ENCODE results near the gene KIF16B.
"Not testable (repeated sequence)": the region's sequence is repeated elsewhere in the genome, so short reads cannot be mapped to it uniquely, and the experiment has no call there.

Gene KIF16B

DNA sequence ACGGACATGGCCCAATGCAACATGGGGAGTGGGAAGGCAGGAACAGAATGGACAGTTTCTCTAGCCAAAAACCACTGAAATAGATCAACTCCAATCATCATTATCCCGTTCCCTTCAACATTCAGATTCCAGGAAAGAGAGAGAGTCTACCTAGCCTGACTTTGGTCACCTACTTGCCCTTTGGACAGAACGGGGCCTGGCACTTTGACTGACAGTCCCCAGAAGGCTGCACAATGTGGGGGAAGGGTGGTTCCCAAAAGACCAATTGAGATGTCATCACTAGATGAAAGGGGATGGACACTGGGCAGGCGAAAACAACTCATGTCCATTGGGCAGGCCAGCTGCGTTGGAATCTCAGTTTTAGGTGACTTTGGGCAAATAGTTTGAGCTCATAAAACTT, 15.0 kb upstream of the KIF16B start:
- no peak for DNase-seq

DNA sequence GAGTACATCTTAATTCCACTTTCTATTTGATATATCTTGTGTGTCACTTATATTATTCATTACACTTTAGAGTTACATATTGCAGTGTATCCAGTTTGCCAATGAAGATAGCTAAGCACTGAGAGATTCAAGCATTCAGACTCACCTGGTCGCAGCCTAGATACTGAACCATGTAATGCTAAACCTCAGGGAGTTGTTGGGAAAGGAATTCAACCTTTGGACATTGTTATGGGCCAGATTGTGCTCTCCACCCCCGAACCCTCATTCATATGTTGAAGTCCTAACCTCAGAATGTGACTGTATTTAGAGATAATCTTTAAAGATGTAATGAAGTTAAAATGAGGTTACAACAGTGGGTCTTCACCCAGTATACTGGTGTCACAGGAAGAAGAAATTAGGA, 13.8 kb upstream of the KIF16B start:
- no peak for DNase-seq

DNA sequence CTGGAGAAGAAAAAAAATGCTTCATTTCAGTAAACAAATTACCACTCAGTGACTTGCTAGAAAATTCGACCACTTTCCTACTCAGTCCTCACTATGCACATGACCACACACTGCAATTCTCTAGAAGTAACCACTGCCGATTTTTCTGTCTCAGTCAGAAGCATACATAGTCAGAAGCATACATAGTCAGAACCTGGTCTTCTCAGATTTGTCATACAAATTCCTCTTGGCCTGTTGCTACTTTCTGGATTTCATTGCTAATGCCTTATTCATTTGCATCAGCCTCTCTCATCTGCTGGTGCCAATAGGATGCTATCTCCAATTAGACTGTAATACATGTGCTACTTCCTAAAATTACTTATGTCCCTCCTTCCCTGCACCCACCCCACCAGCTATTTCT, 10.2 kb upstream of the KIF16B start:
- no peak for DNase-seq

DNA sequence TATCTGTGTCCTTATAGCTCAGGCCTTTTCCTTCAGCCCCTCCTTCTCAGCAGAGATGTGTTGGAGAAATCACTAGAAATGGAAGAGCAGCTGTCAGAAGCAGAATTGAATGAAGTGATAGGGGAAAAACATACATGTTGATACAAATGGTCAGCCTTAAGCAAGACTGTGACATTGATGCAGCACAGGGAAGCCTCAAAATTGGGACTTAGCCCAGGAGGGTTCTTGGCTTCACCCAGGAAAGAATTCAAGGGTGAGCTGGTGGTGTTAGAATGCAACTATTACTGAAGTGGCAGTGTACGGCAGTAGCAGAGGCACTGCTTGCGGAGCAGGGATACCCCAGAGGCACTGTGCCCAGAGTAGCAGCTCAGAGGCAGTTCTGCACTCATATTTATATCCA, 8.0 kb upstream of the KIF16B start:
- DNase-seq: no peak

DNA sequence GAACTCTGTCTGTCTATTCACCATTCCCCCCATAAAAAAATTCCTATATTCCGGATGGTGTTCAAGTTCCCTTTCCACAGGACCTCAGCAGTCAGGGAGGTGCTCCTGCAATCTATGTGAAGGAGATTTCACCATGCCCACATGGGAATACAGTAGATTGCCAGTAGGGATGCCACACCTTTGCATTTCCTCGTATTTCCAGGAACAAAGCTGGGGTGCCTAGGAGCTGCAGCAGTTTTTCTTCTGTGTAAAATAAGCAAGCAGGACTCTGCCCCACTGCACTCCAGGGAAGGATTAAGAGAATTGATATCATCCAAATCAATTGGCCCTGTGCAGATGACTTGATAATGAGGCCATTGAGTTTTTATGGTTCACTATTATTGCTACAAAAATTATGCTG, 7.4 kb upstream of the KIF16B start:
- DNase-seq: no peak

DNA sequence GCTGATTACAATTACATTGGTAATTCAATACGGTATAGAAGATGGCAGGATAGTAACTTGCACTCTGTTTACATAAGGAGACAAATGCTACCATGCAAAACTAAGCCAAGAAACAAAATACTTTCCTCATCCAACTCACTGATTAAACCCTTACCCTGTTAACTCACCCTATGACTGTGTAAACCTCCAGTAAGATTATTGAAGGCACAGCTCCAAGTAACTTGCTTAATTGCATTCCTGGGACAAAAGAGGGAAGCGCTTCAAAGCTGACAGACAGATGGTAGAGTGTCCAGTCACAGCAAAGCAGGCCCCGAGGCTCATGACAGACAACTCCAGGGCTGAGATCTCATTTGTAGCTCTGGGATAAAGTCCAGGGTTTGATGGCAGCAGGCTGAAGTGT, 6.9 kb upstream of the KIF16B start:
- DNase-seq: peak; percentile 18

DNA sequence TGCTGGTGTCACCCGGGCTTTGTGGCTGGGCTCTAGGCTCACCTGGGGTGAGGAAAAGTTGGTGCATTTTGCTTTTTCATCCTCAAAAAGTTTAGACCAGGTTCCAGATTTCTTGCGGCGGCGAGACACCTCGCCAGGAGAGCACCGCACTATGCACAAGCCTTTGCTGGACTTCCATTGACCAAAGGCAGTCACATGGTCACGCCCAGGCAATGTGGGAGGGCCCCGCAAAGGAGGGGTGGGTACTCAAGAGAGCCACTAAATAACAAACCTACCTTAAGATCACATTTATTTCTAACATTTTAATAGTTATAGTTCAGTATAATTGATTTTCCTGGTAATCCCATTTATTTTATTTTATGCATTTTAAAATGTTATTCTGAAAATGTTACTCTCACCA, 3.0 kb upstream of the KIF16B start:
- DNase-seq: no peak

DNA sequence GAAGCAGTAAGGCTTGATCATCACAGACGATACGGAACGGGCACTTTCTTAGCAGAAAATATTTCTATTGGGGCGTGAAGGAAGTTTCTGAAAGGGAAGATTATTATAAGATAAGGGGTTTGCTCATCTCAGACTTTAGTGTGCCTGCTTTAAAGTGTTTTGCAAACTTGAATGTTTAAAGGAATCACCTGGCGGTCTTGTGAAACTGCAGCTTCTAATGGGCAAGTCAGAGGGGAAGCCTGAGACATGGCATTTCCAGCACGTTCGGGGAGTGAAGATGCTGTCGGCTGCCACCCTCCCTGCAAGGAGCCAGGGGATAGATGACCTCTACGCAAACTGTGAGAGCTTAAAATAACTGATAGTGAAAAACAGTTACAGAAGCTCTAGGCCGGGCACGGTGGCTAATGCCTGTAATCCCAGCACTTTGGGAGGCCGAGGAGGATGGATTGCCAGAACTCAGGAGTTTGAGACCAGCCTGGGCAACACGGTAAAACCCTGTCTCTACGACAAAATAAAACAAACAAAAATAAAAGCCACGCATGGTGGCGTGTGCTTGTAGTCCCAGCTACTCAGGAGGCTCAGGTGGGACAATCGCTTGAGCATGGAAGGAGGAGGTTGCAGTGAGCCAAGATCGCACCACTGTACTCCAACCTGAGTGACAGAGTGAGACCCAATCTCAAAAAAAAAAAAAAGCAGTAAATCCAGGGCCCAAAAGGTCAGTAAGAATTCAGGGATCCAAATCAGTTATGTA, 2.3 kb upstream of the KIF16B start:
- no peak for DNase-seq

DNA sequence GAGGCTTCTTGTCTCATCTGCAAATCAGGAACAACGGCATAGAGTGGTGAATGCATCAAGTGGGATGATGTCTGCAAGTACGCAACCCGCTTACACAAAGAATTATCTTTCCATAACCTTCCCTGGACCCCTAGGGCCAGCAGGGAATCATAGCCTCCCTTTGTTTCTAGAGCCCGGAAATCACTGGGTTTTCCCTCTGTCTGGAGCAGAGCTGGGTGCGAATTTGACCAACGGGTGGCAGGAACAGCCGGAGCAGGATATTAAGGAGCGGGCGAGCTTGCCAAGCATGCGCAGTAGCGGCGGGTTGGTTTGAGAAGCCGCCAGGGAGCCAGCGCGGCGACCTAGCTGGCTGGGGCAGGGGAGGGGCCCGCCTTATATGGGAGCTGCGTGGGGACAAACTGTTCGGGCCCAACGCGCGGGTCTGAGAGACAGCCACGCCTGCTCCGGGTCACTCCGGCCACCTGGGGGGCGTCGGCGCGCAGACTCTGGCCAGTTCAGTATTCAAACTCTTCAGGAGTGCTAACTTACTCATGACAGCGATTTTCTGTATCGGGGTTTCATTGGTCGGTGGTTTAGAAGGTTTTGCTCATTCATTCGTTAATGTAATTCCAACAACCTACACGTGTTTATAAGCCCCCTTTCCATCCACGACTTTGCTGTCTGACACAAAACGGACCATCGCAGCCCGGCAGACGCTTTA, 1.6 kb upstream of the KIF16B start:
- peak; percentile 18 for DNase-seq

DNA sequence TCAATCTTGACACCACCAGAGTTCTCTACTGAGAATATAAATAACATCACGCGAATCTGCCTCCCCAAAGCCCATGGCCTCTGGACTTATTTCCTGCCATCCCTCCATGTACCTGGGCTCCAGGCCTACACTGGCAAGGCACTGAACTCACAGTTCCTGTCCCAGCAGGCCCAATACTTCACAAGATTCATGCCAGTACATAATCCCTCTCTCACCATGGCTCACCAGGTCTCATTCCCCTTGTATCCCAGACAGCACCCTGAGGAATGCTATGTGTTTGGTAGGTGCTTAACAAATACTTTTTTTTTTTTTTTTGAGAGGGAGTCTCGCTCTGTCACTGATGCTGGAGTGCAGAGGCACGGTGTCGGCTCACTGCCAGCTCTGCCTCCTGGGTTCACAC, 1.9 kb downstream of the KIF16B start:
- no peak for DNase-seq

DNA sequence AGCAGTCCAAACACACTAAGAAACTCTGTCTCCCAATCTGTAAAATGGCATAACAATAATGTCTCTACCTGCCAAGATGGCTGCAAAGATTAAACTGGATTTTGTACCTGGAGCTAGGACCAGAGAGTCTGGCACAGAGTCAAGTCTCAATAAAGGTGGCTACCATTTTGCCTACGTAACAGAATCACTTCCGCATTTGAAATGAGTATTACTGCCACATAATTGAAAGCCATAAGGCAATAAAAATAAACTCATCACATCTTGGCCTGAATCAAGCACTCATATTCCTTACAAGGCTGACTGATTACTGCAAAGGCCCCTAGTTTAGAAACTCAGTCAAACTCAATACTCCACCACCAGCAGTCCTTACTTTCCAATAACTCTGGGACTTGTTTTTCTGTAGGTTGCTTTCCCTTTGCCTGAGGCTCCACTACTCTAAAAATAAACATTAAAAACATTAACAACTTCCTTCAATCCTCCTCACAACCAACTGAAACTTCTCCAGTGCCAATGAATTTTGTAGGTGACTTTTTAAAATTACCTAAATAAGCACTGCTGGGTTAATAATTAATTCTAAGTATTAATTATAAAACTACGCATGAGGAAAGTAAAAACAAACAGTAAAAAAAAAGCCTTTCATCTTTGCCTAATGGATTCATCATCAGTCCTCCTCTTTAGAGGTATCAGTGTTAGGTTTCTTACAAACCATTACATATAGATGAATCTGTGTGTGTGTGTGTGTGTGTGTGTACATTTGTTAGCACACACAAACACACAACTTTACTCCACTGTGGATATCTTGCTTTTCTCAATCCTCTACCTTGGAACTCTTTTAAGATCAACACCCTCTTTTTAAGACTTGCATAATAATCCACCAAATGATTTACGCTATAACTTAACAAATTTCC, 3.7 kb downstream of the KIF16B start:
- DNase-seq: no peak

DNA sequence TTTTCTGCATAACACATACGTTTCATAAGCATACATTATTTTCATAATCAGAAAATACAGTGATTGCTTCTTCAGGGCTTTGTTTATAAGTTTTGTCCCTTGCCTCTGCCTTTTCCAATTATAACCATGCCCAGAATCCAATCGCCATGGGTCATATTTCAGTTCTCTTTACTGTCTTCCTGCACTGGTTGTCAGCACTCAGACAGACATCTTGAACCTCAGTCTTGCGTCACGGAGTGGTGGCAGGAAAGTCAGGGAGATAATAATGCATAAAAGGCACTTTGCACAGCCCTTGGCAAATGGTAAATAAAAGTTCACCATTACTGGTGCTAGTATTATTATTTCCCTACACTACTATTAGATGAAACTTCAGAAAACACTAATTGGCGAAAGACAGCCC, 7.2 kb downstream of the KIF16B start:
- DNase-seq: no peak

DNA sequence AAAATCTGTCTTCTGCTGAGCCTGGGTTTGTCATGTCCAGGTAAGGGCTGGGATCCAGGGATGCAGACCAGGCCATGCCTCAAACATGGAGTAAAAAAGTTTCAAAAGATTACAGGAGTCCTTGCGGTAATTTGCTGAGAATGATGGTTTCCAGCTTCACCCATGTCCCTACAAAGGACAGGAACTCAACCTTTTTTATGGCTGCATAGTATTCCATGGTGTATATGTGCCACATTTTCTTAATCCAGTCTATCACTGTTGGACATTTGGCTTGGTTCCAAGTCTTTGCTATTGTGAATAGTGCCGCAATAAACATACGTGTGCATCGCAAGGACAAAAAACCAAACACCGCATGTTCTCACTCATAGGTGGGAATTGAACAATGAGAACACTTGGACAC, 9.2 kb downstream of the KIF16B start:
- DNase-seq: not testable (repeated sequence)

DNA sequence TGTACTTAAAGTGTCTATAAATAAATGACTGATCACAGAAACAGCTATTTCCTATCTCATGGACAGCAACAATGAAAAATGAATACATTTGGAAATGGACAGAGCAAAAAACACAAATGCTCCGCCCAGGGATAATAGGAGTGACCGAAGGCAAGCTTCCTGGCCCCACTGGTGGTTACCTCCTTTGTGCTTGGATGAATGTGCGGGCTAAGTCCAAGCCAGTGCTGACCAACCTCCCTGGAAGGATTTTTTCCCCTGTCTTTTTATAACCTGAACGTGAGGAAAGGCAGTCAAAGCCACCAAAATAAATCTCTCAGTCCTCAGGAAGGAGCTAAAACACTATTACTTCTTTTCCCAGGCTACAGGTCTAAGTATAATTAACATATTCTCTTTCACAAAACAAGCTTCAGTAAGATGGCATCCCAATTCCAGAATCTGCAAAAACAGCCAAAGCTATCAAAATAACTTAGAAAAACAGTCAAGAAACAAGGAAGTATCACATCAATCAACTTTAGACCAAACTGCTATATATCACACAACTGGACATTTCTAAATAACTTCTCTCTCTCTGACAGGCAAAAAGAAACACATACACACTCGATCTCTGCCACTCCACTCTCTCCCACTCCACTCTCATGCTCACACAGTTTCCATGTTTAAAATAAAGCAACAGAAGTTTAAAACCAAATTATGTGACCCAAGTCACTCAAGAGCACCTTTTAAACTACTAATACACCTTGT, 10.0 kb downstream of the KIF16B start:
- DNase-seq: no peak

DNA sequence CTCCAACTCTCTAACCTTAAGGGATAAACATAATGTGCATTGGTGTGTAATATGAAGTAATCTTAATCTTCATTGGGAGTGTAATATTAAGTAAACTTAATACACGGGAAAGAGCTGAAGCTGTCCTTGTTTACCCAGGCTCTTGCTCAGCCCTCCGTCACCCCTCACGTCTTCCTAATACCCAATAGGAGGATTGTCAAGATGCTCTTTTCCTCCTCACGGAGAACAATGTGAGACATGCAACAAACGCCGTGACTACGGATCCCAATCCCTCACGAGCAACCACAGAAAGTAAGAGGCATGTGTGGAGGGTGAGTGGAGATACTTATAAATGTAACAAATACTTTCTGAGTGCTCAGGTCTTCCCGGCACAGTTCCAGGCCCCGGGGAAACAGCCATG, 11.0 kb downstream of the KIF16B start:
- no peak for DNase-seq

DNA sequence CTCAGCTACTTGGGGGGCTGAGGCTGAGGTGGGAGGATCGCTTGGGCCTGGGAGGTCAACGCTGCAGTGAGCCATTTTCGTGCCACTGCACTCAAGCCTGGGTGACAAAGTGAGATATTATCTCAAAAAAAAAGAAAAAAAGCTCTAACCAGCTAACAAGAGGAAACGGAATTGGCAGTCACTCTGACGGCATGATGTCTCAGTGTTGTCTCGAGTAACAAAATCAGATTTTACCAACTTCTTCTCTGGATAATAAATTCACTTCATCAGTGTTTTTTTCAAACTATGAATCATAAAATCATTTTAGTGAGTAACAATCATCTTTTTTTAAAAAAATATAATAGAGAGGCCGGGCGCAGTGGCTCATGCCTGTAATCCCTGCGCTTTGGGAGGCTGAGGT, 12.6 kb downstream of the KIF16B start:
- no peak for DNase-seq

DNA sequence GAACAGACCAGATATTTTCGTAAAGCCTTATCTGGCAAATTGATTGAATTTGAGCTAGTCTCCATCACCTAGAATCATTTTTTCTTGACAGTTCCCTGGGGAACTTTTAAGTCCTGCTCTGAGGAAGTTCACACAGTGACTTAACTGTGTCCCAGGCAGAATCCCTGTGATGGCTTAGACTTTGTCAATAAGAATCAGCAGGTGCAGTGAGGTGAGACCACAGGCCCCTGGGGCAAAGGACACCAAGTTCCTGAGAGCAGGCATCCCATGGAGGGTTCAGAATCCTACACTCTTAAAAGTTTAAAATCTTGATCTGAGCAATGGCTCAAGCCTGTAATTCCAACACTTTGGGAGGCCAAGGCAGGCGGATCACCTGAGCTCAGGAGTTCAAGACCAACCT, 13.0 kb downstream of the KIF16B start:
- no peak for DNase-seq

DNA sequence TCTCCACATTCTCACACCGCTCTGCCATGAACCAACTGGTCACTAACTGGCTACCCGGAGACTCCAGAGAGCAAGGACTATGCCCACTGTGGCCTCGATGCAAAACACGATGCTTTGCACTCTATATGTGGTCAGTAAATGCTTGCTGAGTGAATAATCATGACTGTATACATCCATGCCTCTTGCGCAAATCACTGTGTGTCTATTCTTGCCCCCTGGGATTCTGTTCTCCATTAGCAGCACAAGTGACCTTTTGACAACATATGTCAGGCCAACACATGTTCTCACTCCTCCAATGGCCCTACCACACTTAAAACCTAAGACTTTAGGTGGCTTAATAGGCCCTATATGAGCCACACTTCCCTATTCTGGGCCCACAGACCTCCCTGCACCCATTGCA, 16.9 kb downstream of the KIF16B start:
- DNase-seq: no peak

DNA sequence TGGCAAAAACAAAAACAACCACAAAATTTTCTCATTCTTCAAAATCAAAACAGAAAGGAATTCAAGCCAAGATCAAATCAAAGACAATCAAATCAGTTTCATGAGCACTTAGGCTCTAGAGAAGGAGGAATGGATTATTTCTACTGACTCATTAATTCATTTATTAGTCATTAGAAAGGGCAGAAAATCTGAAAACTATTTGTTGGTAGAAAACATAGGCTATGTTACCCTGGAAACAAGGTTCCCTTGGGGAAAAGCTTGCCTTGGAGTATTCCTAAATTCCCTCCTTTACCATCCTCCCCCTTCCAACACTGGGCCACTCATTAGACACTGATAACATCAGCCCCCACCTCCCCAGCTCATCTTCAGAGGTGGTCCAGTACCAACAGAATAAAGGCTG, 17.5 kb downstream of the KIF16B start:
- no peak for DNase-seq

DNA sequence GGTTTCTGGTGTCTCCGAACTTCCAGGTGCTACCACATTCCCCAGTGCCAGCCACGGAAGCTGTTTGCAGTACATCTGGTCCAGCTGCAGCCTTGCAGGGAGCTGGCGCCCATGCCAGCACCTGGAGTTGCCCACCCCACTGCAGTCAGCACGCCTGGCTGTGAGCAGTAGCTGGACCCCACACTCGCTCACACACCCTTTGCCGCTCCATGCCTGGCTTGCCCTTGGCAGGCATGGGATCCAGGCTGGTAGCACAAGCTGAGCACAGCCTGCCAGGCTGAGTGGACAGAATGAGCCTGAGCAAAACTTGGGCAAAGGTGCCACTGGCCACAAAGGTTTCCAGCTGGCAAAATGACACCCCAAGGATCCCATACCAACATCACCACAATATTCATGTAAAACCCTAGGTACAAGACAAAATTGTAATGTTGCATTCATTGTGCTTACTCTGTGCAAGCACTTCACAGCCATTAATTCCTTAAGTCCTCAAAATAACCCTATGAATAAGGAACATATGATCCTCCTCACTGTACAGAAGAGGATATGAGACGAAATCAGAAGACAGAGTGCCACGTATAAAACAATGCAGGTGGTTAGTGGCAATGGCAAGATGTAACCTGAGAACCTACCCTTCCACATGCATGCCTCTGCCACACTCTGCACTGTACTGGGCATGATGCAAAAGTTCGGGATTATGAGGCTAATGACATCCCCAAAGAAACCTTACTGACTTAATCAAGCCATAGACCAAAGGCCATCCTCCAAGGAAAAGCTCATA, 18.3 kb downstream of the KIF16B start:
- DNase-seq: peak; percentile 10

DNA sequence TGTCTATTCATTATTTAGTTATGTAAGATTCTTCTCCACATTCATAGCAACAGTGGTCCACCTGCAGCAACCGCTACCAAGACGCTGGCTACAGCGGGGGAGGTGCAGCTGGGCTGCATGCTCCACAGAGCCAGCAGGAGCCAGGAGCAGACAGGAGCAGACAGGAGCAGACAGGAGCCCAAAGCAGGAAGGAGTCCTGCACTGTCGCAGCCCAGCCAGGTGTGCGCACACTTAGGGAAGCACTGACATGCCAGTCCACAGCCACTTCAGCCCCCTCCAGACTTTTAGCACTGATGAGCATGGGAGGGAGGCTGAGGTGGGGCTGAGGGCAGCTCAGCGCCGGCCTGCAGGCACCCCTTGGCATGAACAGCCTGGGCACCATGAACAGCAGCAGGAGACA, 19.6 kb downstream of the KIF16B start:
- no peak for DNase-seq

DNA sequence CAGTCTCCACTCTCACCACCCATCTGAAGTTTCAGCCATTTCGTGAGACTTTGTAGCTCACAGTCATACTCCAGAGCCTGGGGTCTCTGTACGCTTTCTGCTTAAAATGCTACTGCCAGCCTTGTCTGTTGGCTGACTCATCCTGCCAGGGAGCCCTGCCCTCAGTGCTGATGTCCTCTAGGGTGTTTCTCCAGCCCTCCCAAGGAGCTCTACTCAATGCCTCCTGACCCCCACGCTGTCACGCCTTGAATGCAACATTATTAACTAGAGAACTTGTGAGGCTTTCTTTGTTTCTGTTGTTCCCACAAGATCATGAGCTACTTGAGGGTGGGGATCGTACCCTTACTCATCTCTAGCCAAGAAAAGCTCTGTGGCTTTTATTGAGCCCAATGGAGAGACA, 20.1 kb downstream of the KIF16B start:
- DNase-seq: no peak

Measured in DMS 273 treated with DMSO at 0.1 percent for 48 hours (cell line).